Endothelial cell of umbilical vein (primary cell): ENCODE data around the gene CRYGN. TPM values are rescaled to one million over a fixed set of nuclear protein-coding genes. Genes with fewer than 3 reads are reported as not detected.

Source experiments
- BruUV-seq: library from RNA; stranded (reverse); fragments of 400-500 nt; replicated peaks from 2 replicates; lab custom pipeline; 2021; lab: Mats Ljungman, UMichigan
- CTCF ChIA-PET: fragments of 300-600, 350-600 bp; sonication (Branson Sonifier 250); formaldehyde crosslinking; loops from one replicate; lab custom pipeline; 2021; ENCODE audit warnings: antibody characterized with exemption, inconsistent platforms; lab: Charles Lee
- POLR2A ChIA-PET: fragments of 300-600, 350-600 bp; sonication (Branson Sonifier 250); formaldehyde crosslinking; loops from one replicate; lab custom pipeline; 2021; ENCODE audit warnings: antibody characterized with exemption, inconsistent platforms; lab: Charles Lee
- DNase-seq: peaks from one replicate; pipeline ENCODE4 v3.0.0-alpha.2; 2011; ENCODE audit warnings: low read depth, low spot score
- FAIRE-seq: peaks from 2 replicates; lab custom pipeline; 2011; peaks lifted over from hg19 to GRCh38; lab: Jason Lieb, UNC
- H2AFZ ChIP-seq: 2 replicates; pipeline ENCODE4 v1.6.0; 2012; ENCODE audit warnings: low read depth, low read length, control low read depth, inconsistent platforms
- H3K27ac ChIP-seq: 2 replicates; pipeline ENCODE4 v1.5.1; 2011; ENCODE audit warnings: low read depth, mild to moderate bottlenecking, control low read depth, low read length, moderate library complexity; ENCODE audit not compliant: insufficient read depth
- H3K27me3 ChIP-seq, 2 experiments: 2 replicates each; pipeline versions ENCODE4 v1.6.0 to v1.6.1; 2011; ENCODE audit warnings: low read length in 2 of 2, mixed read lengths in 1 of 2; ENCODE audit not compliant: control insufficient read depth in 2 of 2, insufficient read depth in 2 of 2
- H3K36me3 ChIP-seq, 2 experiments: 2 replicates in 1 of 2; 3 replicates in 1 of 2; pipeline ENCODE4 v1.5.1; 2011; ENCODE audit warnings: low read length in 2 of 2, mild to moderate bottlenecking in 1 of 2, moderate library complexity in 1 of 2; ENCODE audit not compliant: control insufficient read depth in 2 of 2, insufficient read depth in 2 of 2; ENCODE audit errors: extremely low read depth in 1 of 2
- H3K4me1 ChIP-seq: 3 replicates; pipeline ENCODE4 v1.5.1; 2011; ENCODE audit warnings: mild to moderate bottlenecking, low read length; ENCODE audit not compliant: control insufficient read depth, insufficient read depth; ENCODE audit errors: extremely low read depth
- H3K4me2 ChIP-seq: 2 replicates; pipeline ENCODE4 v1.6.1; 2011; ENCODE audit warnings: low read length, control low read depth, mixed read lengths; ENCODE audit not compliant: insufficient read depth
- H3K4me3 ChIP-seq, 3 experiments: fragments of 200-600 bp in 1 of 3; sonication (generic), shearing (Covaris generic) in 1 of 3; replicated peaks in 1 of 3; 2 replicates each; pipeline ENCODE4 v1.5.1; 2011 to 2016; ENCODE audit warnings: control low read depth in 3 of 3, low read length in 3 of 3, mild to moderate bottlenecking in 2 of 3, inconsistent platforms in 1 of 3, low read depth in 1 of 3, moderate library complexity in 1 of 3; ENCODE audit not compliant: insufficient read depth in 1 of 3
- H3K79me2 ChIP-seq: 2 replicates; pipeline ENCODE4 v1.6.0; 2012; ENCODE audit warnings: low read length, inconsistent platforms; ENCODE audit not compliant: control insufficient read depth, insufficient read depth
- H3K9ac ChIP-seq: replicated peaks from 2 replicates; pipeline ENCODE3; 2011; ENCODE audit warnings: low read length, control low read depth; ENCODE audit not compliant: insufficient read depth; ENCODE audit errors: extremely low read depth
- H3K9me1 ChIP-seq: replicated peaks from 3 replicates; pipeline ENCODE4 v1.6.0; 2011; ENCODE audit warnings: mild to moderate bottlenecking, low read length; ENCODE audit not compliant: control insufficient read depth, insufficient read depth; ENCODE audit errors: extremely low read depth
- H3K9me3 ChIP-seq: replicated peaks from 2 replicates; pipeline ENCODE4 v1.5.1; 2012; ENCODE audit warnings: low read length, inconsistent platforms; ENCODE audit not compliant: control insufficient read depth, insufficient read depth
- H4K20me1 ChIP-seq: replicated peaks from 2 replicates; pipeline ENCODE3; 2011; ENCODE audit warnings: mild to moderate bottlenecking, low read length; ENCODE audit not compliant: control insufficient read depth, insufficient read depth; ENCODE audit errors: extremely low read depth
- FOS ChIP-seq: IDR thresholded peaks from 2 replicates; pipeline ENCODE4 v1.6.1; 2011; ENCODE audit warnings: mild to moderate bottlenecking, low read length, moderate library complexity, borderline replicate concordance; ENCODE audit not compliant: insufficient read depth
- GATA2 ChIP-seq: IDR thresholded peaks from 2 replicates; pipeline ENCODE4 v1.7.0; 2011; ENCODE audit warnings: low read depth, mild to moderate bottlenecking, moderate library complexity, mixed read lengths, low read length; ENCODE audit not compliant: insufficient read length, insufficient read depth
- JUN ChIP-seq: IDR thresholded peaks from 2 replicates; pipeline ENCODE4 v1.6.1; 2011; ENCODE audit warnings: borderline replicate concordance, low read depth; ENCODE audit not compliant: insufficient read length, insufficient read depth
- MYC ChIP-seq: IDR thresholded peaks from one replicate; pipeline ENCODE4 v1.6.1; 2011; ENCODE audit warnings: mild to moderate bottlenecking, low read depth, low read length
- POLR2A ChIP-seq: IDR thresholded peaks from 2 replicates; pipeline ENCODE4 v1.6.1; 2012; ENCODE audit warnings: low read depth, mild to moderate bottlenecking, control low read depth, low read length
- POLR2AphosphoS5 ChIP-seq: IDR thresholded peaks from 2 replicates; pipeline ENCODE4 v1.6.1; 2012; ENCODE audit warnings: low read depth, mild to moderate bottlenecking, control low read depth, low read length, moderate library complexity; ENCODE audit not compliant: insufficient read depth
- dilution Hi-C: fragments of 300-500 bp; cut with MboI; formaldehyde crosslinking; loops from one replicate; pipeline ENCODE4 v1.15.0; 2019; ENCODE audit warnings: low sequenced_read_pairs; ENCODE audit not compliant: extremely low pct_ligation_motif_present
- intact Hi-C: fragments of 100-400 bp; cut with micrococcal nuclease; formaldehyde crosslinking; loops from one replicate; pipeline ENCODE4 v1.10.0; 2022
- polyA plus RNA-seq, 4 experiments: library from polyadenylated mRNA; depleted of rRNA in 3 of 4; stranded (reverse) in 3 of 4; unstranded in 1 of 4; fragments of >200 nt; gene quantifications; 2 replicates each; pipeline versions ENCODE4 v1.2.1 to v1.2.3, GENCODE V29; 2011 to 2012; ENCODE audit warnings: missing spikeins in 1 of 4
- total RNA-seq: library from RNA; stranded (reverse); gene quantifications from 2 replicates; pipeline ENCODE4 v1.2.3, GENCODE V29; 2021
- TF ChIP-seq, protein P1 (sequence below): IDR thresholded peaks from 2 replicates; pipeline ENCODE4 v1.6.1; 2011; ENCODE audit not compliant: insufficient read depth, insufficient read length
- TF ChIP-seq, protein P2 (sequence below), 2 donors: IDR thresholded peaks; 1 replicate in 1 of 2; 2 replicates in 1 of 2; pipeline ENCODE4 v1.5.1; 2011; ENCODE audit warnings: low read length in 2 of 2, mild to moderate bottlenecking in 2 of 2, moderate library complexity in 2 of 2, control low read depth in 1 of 2, inconsistent platforms in 1 of 2, low read depth in 1 of 2; ENCODE audit not compliant: insufficient read depth in 1 of 2; ENCODE audit errors: extremely low read depth in 1 of 2

The CRYGN gene
- total and polyA plus RNA-seq, 2 donors (not counting 3 experiments of a cell fraction or from before 2014, with no cell fraction given) = not detected

DNA sequence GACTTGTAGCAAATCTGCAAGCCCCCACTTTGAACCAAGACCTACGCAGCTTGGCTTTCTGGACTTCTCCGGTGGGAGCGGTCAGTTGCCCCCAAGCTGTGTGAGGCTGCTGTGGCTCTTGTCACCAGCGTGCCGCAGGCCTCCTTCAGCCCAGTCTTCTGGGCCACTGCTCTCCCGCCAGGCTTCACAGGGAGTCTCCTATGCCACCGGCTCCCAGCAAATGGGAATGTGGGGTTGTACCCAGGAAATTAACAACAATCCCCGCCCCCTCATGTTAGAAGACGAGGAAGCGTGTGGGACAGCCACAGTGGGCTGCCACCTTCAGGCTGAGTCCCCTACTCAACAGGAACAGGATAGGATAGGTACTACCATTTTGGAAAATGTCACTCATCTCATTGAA, 34.4 kb downstream of the CRYGN start:
- Histone ChIP-seq H3K4me1 (no peaks in the 10 kb centered on the region), H3K36me3 (no peaks in the 10 kb centered on the region), H3K9me3 (no peaks in the 10 kb centered on the region), H3K27me3 (peaks cover 19 to 22% of the 10 kb centered on the region in 2 experiments), H3K4me2 (no peak overlapping the region), H3K4me3 (no peak overlapping the region), H3K9ac (no peak overlapping the region), H2AFZ (no peak overlapping the region), H3K9me1 (no peaks in the 10 kb centered on the region), H3K79me2 (no peaks in the 10 kb centered on the region), H3K27ac (no peak overlapping the region), H4K20me1 (no peaks in the 10 kb centered on the region)
- BruUV-seq = no TSS peak
- FAIRE-seq = no peak
- intact Hi-C loops (no loop called here), dilution Hi-C loops (no loop called here)
- no peak for DNase-seq
- ChIA-PET CTCF (interaction anchor here (1.4 kb wide), 2 partner anchors 10 to 44 kb away, joined by 3 to 4 read pairs; no protein-coding TSS in a partner anchor), POLR2A (no interaction called here)
- TF ChIP-seq GATA2 (no peak), JUN (no peak), POLR2A (no peak)

DNA sequence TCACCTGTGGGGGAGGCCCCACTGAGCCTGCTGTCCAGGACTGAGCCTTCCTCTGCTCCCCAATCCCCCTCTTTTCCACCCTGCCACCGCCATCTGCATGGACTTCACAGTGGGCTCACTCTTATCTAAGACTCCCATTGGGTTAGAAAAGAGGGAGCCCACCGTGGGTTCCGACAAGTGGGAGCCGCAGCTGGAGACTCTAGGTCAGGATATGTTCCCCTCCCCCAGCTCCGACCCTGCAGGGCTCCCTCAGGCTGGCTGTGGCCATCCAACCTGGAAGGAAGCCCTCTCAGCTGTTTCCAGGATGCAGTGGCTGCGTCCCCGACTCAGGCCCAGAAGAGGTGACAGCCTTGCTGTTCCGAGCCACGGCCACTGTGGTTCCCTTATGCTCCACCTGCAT, 34.9 kb downstream of the CRYGN start:
- Histone ChIP-seq H3K4me1 (no peaks in the 10 kb centered on the region), H3K9me1 (no peaks in the 10 kb centered on the region), H3K9me3 (no peaks in the 10 kb centered on the region), H3K79me2 (no peaks in the 10 kb centered on the region), H2AFZ (no peak overlapping the region), H3K9ac (no peak overlapping the region), H3K36me3 (no peaks in the 10 kb centered on the region), H3K4me3 (no peak overlapping the region), H4K20me1 (no peaks in the 10 kb centered on the region), H3K27me3 (peaks cover 14 to 17% of the 10 kb centered on the region in 2 experiments), H3K27ac (no peak overlapping the region), H3K4me2 (no peak overlapping the region)
- TF ChIP-seq, protein P1, sequence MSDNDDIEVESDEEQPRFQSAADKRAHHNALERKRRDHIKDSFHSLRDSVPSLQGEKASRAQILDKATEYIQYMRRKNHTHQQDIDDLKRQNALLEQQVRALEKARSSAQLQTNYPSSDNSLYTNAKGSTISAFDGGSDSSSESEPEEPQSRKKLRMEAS = no peak
- TF ChIP-seq MYC (no peak), FOS (no peak), JUN (no peak), POLR2AphosphoS5 (no peak), POLR2A (no peak)
- TF ChIP-seq, protein P2, sequence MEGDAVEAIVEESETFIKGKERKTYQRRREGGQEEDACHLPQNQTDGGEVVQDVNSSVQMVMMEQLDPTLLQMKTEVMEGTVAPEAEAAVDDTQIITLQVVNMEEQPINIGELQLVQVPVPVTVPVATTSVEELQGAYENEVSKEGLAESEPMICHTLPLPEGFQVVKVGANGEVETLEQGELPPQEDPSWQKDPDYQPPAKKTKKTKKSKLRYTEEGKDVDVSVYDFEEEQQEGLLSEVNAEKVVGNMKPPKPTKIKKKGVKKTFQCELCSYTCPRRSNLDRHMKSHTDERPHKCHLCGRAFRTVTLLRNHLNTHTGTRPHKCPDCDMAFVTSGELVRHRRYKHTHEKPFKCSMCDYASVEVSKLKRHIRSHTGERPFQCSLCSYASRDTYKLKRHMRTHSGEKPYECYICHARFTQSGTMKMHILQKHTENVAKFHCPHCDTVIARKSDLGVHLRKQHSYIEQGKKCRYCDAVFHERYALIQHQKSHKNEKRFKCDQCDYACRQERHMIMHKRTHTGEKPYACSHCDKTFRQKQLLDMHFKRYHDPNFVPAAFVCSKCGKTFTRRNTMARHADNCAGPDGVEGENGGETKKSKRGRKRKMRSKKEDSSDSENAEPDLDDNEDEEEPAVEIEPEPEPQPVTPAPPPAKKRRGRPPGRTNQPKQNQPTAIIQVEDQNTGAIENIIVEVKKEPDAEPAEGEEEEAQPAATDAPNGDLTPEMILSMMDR (IDR thresholded peaks at IDR 0.05; ENCODE audit: extremely low read depth in 1 of 2, insufficient read depth in 1 of 2, low read depth in 1 of 2, low read length in 2 of 2) = no peak
- no TSS peak for BruUV-seq
- dilution Hi-C loops (no loop called here), intact Hi-C loops (no loop called here)
- no peak for DNase-seq
- FAIRE-seq = no peak
- ChIA-PET POLR2A (no interaction called here), CTCF (interaction anchor here (1.4 kb wide), 2 partner anchors 11 to 44 kb away, joined by 3 to 4 read pairs; no protein-coding TSS in a partner anchor)
